ENCODE measurements around the gene CARS2.
A peak's percentile ranks its signal among the peaks of the same experiment; 100 is the strongest.
"Not testable (repeated sequence)": the region's sequence is repeated elsewhere in the genome, so short reads cannot be mapped to it uniquely, and the experiment has no call there.

Gene CARS2

DNA sequence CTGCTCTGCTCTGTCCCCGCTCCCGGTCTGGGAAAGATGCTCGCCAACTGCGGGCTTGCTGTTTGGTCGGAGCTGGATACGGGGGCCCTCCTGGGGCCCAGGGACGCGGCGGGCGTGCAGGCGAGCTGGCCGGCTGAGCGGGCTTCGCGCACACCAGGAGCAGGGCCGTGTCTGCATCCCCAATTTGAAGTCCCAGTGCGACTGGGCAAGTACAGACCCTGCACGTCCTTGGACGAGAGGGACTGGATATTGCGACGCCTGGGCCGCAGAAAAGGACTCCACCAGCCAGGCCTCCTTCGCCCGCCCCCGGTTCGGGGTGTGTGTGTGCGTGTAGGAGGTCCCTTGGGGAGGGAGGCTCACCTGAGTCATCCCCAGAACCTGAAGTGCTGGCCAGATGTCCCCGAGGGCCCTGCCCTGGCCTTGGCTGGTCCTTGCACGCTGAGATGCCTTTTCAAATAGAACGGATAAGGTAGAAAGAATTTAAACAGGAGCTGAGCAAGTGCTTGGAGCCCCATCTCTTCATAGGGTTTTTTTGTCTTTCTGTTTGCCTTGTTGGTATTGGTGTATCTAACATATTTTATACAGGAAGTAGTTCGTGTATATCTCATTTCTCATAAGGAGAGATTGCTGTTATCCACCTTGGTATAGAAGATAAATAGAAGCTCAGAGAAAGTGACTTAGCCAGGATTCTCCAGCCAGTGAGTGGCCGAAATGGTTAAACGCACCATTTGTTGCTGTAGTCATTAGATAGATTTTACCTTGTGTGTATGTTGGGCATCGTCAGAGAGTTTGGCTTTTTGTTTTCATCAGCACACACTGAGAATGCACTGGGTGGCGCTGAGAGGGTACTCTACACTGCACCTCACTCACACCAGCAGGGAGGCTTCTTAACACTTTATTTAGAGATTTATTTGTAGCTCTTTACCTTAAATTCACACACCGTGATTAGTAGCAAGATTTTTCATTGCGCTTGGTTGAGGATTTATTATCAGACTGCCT is 89.5 kb downstream of the CARS2 start:
- DNase-seq: peak; percentile 30

GRCh38 chr13:110615322-110616102 is 90.4 kb downstream of the CARS2 start, which contains the start of gene NAXD:
Gene NAXD, plus strand, starts transcription at chr13:110615545. Its CDS starts 57 bp downstream, at chr13:110615602.
- peak; percentile 97 for DNase-seq

GRCh38 chr13:110615005-110615321 is 91.0 kb downstream of the CARS2 start:
- no peak for DNase-seq

DNA sequence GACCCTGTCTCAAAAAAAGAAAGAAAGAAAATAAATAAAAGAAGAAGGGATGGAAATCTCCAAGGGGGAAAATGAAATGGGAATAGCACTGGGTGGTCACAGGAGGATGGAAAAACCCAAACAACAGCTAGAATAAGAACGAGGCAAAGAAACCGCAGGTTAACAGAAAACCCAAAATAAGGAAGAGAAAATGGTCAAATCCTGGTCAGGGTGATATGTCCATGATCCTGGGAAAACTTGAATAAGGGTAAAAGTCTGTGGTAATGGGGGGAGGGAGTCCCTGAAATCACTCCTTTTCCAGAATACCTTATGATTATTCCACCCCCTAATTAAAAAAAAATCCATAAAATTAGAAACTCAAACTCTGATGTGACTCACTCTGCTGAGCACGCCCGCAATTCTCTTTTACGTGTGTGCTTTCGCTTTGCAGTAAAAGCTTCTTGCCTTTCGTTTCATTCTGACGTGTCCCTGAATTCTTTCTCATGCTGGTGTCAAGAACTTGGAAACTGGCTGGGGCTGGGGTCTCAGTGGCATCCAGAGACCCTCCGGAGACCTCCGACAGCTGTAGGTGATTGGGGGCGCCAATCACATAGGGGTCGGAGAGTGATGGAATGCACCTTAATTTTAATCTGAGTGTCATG is 94.8 kb downstream of the CARS2 start:
- DNase-seq: no peak

GRCh38 chr13:110607675-110608224 is 98.2 kb downstream of the CARS2 start:
- DNase-seq: no peak

DNA sequence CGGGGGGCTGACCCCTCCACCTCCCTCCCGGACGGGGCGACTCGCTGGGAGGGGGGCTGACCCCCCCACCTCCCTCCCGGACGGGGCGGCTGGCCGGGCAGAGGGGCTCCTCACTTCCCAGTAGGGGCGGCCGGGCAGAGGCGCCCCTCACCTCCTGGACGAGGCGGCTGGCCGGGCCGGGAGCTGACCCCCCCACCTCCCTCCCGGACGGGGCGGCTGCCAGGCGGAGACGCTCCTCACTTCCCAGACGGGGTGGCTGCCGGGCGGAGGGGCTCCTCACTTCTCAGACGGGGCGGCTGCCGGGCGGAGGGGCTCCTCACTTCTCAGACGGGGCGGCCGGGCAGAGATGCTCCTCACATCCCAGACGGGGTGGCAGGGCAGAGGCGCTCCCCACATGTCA is 99.6 kb downstream of the CARS2 start:
- not testable (repeated sequence) for DNase-seq

GRCh38 chr13:110605132-110605531 is 100.8 kb downstream of the CARS2 start:
- no peak for DNase-seq

GRCh38 chr13:110600980-110601379 is 104.9 kb downstream of the CARS2 start:
- no peak for DNase-seq

DNA sequence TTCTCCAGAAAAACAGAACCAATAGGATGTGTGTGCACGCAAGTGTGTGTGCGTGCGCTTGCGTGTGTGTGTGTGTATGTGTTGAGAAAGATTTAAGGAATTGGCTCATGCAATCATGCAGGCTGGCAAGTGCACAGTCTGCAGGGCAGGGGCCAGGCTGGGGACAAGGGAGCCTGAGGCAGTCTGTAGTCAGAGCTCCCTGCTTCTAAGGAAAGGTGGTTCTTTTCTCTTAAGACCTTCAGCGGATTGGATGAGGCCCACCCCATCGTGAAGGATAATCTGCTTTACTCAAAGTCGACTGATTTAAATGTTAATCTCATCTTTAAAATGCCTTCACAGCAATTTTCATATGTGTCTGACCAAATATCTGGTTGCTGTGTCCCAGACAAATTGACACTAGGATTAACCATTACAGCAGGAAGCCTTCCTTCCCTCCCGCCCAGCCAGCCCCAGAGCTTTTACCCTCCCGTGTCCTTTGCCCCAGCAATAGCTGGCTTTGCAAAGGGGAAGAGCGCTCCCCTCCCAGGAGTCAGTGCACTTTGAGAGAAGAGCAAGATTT is 105.6 kb downstream of the CARS2 start:
- no peak for DNase-seq

GRCh38 chr13:110597041-110597689 is 108.8 kb downstream of the CARS2 start:
- no peak for DNase-seq

- peak; percentile 52 for DNase-seq
These were observed 112.3 kb downstream of the CARS2 start for GRCh38 chr13:110593430-110594130.

DNA sequence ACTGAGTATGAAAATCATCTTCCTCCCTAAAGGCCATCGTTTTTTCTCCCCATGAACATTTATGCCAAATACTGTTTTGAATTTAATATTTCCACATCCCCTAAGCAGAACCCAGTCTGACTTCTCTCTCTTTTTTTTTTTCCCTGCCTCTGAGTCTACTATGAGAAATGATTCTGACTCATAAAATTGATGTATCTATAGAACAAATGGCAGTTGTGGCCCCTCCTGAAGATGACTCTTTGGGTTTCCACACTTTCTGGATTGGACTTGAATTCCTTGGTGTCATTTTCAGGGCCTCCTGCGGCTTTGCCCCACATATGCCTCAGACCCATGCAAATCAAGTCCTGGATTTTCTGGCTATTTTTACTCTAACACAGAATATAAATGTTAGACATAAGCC is 113.3 kb downstream of the CARS2 start:
- peak; percentile 78 for DNase-seq

Measured in fibroblast of skin of abdomen (primary cell).